Left renal pelvis (tissue), 4 donors: ENCODE measurements around the gene PACS1. TPM values are rescaled to one million over a fixed set of nuclear protein-coding genes. Genes with fewer than 3 reads are reported as not detected.
"Not testable (repeated sequence)": the region's sequence is repeated elsewhere in the genome, so short reads cannot be mapped to it uniquely, and the experiment has no call there.

Experiments used
- DNase-seq, 4 donors: peaks; one replicate each; pipeline ENCODE4 v3.0.0-alpha.2; 2013; ENCODE audit warnings: low read depth in 4 of 4, low spot score in 3 of 4
- polyA plus RNA-seq, 4 donors: library from polyadenylated mRNA; unstranded; fragments of 120-200 nt; gene quantifications; one replicate each; pipeline ENCODE4 v1.2.1, GENCODE V29; 2013; ENCODE audit not compliant: insufficient read length in 4 of 4

PACS1 gene
- polyA plus RNA-seq, 4 donors = 43.6 to 60.4 (median 49.3) TPM

DNA sequence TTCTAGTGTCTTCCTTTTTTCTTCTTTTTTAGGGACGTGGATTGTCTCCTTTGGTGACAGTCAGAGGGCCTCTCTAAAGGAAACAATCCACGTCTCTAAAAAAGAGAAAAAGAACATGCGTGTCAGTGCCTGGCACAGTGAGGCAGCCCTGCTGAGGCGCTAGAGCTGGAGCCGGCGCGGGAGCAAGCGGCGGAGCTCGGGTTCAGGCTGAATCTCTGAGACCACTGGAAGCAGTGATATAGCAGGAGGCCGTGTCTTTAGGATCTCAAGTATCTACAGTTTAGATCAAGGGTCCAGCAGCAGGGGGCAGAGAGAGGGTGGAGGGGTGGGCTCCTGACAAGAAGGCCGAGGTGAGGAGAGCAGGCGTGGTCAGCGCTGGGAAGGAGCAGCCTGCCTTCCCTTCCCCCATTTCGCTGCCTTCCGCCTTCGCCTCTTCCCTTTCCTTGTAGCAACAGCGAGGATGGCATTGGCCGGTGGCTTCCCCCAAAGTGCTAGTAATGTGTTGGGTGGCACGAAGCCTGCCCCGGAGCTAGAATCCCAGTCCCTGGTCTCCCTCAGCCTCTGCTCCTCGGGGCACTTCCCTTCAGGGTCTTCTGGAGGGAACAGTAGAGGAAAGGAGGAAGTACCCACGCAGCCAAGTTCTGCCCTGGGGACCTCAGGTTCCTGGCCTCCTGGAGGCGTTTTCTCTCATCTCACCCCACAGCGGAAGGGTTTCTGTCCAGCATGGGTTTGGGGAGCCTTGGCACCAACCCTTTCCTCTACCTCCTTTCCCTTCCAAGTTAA is 170.1 kb downstream of the PACS1 start:
- no peak for DNase-seq

DNA sequence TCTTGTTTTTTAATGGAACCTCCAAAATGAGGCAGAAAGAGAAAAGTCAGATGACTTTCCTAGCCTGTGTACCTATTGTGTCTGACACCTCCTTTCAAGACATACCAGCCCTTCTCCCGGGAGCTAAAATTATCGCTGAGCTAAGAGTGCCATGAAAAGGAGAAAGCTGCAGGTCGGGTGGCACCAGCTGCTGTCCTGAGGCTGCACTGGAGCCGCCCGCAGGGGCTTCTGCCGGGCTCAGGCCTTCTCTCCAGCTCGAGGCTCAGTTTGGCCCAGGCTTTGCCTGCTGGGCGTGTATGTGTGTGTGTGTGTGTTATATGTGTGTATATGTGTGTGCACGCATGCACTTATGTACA is 170.7 kb downstream of the PACS1 start:
- no peak for DNase-seq

DNA sequence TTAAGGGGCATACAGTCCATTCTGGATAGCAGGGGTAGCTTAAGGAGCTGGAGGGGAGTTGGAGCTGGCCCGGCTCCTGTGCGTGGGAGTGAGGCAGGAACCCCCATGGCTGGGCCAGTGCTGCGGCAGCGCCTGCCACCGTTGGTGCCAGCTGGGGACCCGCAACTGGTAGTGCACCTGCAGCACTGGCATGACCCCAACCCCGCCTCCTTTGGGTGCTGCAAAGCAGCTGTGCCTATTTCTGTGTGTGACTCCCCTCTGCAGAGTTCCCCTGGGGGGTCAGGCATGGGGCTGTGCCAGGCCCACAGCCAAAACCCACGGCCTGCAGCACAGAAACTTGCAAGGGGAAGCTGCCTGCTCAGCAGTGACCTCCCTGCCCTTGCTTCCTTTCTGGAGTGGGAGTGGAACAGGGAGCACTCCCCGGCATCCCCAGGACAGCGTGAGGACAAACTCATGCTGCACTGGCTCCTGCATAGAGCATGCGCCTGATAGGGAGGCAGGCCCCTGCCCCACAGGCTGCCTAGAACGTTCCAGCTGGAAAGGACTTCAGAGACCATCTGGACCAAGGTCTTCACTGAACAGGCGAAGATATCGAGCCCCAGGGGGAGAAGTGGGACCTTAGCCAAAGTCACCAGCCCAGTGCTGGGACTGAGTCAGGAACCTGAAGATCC is 172.2 kb downstream of the PACS1 start:
- DNase-seq = no peak

DNA sequence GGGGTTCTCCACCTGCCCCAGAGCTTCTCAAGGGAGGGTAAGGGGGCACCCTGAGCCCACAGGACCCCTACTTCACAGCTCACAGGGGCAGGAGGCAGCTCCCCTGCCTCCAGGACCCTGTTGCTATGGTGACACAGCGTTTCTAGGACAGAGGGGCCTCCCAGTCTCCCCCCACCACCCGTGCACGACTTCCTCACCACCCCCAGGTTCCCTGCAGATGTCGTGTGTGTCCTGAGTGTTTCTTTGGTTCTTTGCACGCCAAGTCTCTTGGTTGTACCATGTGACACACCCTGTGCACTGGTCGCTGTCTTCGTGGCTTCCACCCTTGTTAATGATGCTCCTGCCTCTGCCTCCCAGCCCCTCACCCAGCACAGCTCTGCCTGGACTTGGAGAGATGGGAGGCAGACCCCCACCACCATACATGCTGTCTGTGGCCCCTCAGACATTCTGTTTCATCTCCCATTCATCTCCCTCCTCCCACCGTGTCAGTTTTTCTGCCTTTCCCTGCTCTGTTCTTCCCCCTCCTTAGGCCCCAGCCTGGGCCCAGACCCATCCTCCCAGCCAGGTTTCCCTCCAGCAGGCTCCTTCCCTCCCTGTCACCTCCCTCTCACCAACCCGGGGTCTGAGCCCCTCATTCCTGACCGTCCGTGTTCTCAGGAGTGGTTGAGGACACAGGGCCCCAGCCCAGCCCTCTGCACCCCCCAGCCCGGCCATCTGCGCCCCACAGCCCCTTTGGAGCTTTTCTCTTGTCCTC is 173.9 kb downstream of the PACS1 start:
- no peak for DNase-seq

DNA sequence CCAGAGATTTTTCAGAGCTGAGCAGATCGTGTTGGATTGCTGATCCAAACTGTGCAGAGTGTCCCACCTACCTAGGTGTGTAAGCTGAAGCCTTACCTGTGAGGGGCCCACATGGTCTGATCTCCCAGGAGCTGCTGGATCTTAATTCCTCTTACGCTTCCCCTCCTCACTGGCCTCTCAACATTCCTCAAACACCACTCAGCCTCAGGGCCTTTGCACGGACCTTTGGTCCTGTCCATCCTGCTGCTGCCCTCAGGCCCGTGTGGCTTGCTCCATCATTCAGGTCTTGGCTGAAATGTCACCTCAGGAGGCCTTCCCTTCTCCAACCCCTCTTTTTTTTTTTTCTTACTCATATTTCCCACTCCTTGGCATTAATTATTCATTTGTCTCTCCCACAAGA is 177.2 kb downstream of the PACS1 start:
- no peak for DNase-seq

DNA sequence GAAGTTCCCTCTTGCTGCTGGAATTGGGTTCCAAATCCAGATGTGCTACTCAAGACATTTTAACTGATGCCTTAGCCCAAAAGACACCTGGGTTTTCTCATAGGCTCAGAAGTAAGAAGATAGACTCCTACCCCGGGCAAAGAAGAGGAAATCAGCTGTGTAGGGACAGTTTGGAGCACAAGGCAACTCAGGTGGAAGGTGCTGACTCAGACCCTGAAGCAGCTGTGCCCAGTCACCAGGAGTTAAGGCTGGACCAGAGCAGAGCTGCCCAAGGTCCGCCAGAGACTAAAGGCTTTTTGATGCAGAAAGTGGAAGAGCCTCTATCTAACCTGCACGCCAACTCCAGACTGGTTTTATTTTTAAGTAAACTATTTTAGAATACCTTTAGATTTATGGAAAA is 177.7 kb downstream of the PACS1 start:
- DNase-seq = no peak

DNA sequence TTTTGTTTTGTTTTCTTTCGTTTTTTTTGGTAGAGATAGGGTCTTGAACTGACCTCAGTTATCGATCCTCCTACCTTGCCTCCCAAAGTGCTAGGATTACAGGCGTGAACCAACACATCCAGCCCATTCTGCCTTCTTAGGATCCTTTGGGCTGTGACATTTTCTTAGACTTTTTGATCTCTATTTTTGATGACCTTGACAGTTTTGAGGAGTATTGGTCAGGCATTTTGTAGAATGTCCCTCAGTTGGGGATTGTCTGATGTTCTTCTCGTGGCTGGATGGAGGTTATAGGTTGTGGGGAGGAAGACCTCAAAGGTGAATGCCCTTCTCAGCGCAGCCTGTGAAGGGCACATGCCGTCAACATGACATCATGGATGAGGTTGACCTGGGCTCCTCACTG is 178.8 kb downstream of the PACS1 start:
- DNase-seq = no peak

DNA sequence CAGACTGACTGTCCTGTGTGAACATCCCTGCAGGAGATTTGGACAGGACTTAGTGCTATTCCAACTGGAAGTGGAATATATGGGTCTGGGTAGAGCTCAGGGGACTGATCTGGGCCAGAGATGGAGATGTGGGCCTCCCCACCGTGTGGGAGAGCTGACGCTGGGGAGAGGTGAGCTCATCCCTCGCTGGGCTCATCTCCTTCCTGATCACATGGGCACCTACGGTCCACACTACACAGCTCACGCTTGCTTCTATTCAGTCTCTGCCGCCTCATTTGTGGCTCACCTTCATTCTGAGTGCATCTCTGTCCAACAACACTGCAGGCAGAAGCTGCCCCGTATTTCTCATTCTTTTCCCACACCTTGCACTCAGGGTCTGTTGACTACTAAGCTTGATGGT is 181.7 kb downstream of the PACS1 start:
- no peak for DNase-seq

DNA sequence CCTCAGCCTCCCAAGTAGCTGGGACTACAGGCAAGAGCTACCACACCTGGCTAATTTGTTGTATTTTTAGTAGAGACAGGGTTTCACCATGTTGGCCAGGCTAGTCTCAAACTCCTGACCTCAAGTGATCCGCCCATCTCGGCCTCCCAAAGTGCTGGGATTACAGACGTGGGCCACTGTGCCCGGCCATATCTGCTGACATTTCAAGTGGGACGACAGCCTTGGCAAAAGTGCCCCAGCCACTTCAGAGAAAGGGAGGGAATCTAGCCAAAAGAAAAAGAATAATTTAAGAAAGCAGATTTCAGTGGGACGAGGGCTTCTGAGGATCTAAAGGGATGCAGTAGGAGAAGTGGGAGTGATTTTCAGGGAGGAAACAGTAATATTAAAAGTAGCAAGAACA is 183.0 kb downstream of the PACS1 start:
- DNase-seq = not testable (repeated sequence)

DNA sequence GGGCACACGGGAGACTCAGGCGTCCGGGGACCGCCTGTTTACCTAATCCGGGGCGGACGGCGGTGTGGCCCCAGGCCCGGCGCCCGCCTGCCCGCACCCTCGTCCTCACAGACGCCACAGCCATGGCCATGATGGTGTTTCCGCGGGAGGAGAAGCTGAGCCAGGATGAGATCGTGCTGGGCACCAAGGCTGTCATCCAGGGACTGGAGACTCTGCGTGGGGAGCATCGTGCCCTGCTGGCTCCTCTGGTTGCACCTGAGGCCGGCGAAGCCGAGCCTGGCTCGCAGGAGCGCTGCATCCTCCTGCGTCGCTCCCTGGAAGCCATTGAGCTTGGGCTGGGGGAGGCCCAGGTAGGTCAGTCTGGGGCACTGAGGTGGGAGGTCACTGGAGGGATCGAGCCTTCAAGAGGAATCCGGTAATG is 188.4 kb downstream of the PACS1 start:
- no peak for DNase-seq

DNA sequence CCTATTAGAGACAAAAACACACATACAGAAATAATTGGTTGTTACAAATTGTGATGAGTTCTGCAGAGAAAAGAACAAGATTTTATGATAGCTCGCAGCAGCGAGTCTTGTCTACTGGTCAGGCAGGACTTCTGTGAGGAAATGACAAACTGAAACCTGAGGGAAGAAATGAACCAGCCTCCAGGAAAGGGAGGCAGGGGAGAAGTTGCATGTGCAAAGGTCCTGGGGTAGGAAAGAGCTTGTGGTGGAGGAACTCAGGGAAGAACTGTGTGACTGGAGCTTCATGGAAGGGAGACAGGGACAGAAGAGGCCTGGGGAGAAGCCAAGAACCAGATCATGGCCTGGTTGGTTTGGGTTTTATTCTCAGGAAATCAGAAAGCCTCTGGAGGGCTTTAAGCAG is 189.2 kb downstream of the PACS1 start:
- DNase-seq = no peak

DNA sequence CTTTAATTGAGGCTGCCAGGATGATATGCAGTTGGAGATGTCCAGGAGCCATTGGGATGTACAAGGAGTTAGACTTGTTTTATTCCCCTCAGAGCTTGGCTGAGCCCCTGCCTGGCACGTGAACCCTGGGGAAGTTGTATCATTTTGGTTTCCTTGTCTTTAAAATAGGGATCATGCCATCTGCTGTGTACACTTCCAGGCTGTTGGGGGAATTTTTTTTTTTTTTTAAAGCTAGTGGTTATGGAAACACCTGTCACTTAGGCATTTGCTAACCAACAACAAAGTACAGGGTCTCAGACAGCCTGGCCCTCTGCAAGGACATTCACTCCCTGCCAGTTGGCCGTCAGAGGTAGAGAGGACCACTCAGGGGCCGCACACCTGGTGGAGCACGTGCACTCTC is 189.9 kb downstream of the PACS1 start:
- DNase-seq = no peak

DNA sequence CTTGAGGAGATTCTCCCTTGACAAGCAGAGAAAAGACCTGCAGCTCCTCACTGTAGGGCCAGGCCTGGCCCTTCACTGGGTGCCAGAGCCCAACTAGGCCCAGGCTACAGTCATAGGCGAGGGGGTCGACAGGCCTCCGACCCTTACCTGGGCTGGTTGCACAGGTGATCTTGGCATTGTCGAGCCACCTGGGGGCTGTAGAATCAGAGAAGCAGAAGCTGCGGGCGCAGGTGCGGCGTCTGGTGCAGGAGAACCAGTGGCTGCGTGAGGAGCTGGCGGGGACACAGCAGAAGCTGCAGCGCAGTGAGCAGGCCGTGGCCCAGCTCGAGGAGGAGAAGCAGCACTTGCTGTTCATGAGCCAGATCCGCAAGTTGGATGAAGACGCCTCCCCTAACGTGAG is 191.5 kb downstream of the PACS1 start:
- no peak for DNase-seq

DNA sequence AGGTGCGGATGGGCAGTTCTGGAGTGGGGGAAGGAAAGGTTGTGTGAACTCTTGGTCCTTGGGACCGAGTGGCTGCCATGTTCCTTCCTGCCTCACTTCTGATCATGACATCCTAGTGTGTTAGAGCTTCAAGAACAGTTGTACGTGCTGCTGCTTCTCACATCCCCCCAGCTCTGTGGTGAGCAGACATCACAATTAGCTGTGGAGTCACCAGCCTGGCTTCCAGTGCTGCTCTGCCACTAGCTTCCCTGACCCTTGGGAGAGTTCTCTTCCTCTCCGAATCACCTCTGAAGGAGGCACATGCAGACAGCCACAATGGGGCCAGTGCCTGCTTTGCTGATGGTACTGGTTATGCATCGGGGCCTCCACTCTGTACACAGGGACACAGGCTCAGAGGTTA is 192.1 kb downstream of the PACS1 start:
- no peak for DNase-seq

DNA sequence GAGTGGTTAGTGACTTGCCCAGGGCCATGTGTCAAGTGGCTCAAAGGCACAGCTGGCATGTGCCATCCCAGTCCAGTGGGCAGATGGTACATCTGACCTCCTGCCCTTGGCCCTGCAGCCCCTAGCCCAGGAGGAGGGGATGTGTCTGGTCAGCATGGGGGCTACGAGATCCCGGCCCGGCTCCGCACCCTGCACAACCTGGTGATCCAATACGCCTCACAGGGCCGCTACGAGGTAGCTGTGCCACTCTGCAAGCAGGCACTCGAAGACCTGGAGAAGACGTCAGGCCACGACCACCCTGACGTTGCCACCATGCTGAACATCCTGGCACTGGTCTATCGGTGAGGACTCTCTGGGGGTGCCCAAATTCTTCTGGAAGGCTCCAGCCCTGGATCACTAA is 192.6 kb downstream of the PACS1 start:
- no peak for DNase-seq

DNA sequence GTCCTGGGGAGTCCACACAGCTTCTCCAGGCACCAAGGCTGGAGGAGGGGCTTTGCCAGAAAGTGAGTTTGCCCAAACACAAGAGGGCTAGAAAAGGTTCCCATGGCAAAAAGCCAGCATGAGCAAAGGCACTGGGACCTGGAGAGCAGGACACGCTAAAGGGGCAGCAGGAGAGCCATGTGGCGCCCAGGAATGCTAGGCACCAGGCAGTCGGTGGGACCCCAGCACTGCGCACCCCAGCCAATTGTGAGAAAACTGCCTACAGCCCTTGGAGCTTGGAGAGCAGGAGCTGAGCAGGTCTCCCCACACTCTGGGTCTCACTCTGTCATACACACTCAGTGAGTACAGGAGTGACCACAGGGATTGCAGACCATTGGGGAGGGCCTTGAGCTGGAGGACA is 193.2 kb downstream of the PACS1 start:
- DNase-seq = no peak

DNA sequence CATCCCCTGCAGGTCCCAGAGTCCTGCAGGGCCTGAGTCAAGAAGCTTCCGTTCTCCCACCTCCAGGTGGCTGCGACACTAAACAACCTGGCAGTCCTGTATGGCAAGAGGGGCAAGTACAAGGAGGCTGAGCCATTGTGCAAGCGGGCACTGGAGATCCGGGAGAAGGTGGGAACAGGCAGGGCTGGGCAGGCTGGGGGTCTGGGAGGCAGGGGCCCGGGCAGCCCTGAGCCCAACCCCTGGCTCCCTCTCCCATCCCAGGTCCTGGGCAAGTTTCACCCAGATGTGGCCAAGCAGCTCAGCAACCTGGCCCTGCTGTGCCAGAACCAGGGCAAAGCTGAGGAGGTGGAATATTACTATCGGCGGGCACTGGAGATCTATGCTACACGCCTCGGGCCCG is 193.7 kb downstream of the PACS1 start:
- no peak for DNase-seq

DNA sequence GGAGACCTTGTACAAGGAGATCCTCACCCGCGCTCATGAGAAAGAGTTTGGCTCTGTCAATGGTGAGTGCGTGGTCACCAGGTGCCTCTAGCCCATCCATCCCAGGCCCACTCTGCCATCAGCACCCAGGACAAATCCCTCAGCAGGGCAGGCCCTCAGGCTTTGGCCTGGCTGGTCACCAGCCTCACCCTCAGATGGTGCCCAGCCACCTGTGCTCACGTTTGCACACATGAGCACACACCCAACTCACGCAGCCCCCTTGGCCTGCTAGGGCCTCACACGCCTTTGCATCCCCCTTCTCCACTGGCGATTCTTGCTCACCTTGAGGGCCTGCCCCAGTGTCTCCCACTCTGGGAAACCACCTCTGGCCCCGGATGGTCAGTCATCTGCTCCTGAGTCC is 194.3 kb downstream of the PACS1 start:
- DNase-seq = no peak

DNA sequence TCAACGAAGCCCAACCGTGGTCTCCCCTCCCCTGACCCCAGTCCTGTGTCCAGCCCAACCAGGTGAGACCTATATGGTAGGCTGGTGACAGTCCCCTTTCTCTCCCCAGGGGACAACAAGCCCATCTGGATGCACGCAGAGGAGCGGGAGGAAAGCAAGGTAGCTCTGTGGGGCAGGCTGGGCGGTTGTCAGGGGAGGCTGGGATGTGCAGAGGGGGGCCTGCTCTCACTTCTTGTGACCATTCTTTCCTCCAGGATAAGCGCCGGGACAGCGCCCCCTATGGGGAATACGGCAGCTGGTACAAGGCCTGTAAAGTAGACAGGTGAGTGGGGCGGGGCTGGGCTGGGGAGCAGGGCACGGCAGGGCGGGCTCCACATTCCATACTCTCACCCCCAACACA is 194.8 kb downstream of the PACS1 start:
- no peak for DNase-seq

DNA sequence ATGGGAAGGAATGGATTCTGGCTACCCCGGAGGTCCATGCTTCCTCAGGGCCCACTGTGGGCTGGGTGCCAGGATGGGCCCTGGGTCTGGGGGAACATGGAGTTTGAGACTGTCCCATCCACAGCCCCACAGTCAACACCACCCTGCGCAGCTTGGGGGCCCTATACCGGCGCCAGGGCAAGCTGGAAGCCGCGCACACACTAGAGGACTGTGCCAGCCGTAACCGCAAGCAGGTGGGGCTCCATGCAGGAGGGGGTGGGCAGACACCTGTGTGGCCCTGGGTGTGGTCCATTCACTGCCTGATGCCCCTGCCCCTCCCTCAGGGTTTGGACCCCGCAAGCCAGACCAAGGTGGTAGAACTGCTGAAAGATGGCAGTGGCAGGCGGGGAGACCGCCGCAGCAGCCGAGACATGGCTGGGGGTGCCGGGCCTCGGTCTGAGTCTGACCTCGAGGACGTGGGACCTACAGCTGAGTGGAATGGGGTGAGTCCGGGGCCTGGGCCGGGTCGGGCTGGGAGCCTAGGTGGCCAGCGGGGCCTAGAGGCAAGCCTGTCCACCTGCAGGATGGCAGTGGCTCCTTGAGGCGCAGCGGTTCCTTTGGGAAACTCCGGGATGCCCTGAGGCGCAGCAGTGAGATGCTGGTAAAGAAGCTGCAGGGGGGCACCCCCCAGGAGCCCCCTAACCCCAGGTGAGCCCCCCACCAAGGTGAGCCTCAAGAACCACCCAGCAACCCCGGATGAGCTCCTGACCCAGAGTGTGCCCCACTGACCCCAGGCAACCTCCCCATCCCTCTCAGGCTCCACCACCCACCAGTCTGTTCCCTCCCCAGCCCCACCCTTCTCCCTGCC is 195.7 kb downstream of the PACS1 start:
- no peak for DNase-seq
